ENCODE results near the gene CYTH1. TPM values are rescaled to one million over a fixed set of nuclear protein-coding genes. Genes with fewer than 3 reads are reported as not detected.

The CYTH1 gene
- total RNA-seq, 4 donors from 2014 or later, result 88.3 to 262 (median 109) TPM

DNA sequence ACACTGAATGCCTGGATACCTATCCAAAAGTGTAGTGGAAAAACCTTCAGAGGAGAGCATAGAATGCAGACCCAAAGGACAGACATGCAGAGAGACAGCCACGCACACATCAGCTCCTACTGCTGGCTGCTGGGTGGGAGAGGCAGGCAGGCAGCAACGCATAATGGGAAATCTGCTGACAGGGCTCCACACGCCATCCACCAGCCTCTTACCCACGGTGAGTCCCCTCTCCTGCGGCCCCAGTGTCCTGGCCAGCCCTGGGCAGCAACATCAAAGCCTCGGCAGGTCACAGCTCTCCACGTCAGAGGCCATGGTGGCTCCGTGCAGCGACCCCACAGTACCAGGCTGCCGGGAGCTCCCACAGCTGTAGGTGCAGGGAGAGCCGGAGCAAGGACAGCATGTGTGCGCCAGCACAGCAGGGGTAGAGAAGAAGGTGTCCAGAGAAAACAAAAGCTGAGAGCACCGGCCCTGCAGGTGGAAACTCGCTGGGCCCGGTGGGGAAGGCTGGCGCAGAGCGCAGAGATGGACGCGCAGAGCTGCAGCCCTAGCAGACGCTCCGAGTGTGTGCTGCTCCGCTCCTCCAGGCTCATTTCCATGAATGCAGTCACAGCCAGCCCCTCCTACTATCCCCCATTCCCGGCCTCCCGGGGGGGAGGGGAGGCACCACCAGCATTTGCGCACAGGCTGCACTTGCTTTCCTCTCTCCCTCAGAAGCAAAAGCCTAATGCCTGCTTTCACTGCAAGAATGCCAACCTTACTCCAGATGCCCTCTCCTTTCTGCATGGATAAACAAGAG is 58.9 kb downstream of the CYTH1 start:
- DNase-seq, result no peak

GRCh38 chr17:78722246-78722761 is 59.8 kb downstream of the CYTH1 start:
- Histone ChIP-seq H3K27me3 (no peaks in the 10 kb centered on the region), H3K36me3 (no peaks in the 10 kb centered on the region), H3K27ac (peak overlapping the region in 3 of 4 donors; percentile 18 to 63 (median 57)), H3K4me1 (peaks cover 0 to 86% (median 47%) of the 10 kb centered on the region in 4 donors), H3K4me3 (no peak overlapping the region), H3K9me3 (no peaks in the 10 kb centered on the region)
- no peak for TF ChIP-seq CTCF (IDR thresholded peaks at IDR 0.05)
- no peak for TF ChIP-seq POLR2A (IDR thresholded peaks at IDR 0.05)
- DNase-seq, result peak in 2 of 3 donors; percentile 57 to 74

More for the DNA sequence above, 58.9 kb downstream of the CYTH1 start:
- Histone ChIP-seq H3K4me1 (peaks cover 0 to 81% (median 42%) of the 10 kb centered on the region in 4 donors), H3K27me3 (no peaks in the 10 kb centered on the region), H3K27ac (peak overlapping the region in 3 of 4 donors; percentile 11 to 63 (median 48)), H3K9me3 (no peaks in the 10 kb centered on the region), H3K36me3 (peaks cover 0 to 6% (median 0%) of the 10 kb centered on the region in 3 donors), H3K4me3 (peak overlapping the region in 2 of 4 donors; percentile 20 to 41)
- TF ChIP-seq POLR2A (IDR thresholded peaks at IDR 0.05) (no peak), CTCF (IDR thresholded peaks at IDR 0.05) (no peak)

GRCh38 chr17:78719630-78720298 is 62.3 kb downstream of the CYTH1 start:
- DNase-seq, result no peak
- no peak overlapping the region for H3K4me3 ChIP-seq
- no peaks in the 10 kb centered on the region for H3K9me3 ChIP-seq
- TF ChIP-seq CTCF (IDR thresholded peaks at IDR 0.05) (no peak), POLR2A (IDR thresholded peaks at IDR 0.05) (no peak)
- no peaks in the 10 kb centered on the region for H3K27me3 ChIP-seq
- H3K36me3 ChIP-seq, result no peaks in the 10 kb centered on the region
- H3K27ac ChIP-seq, result no peak overlapping the region
- peaks cover 6 to 90% (median 60%) of the 10 kb centered on the region in 4 donors for H3K4me1 ChIP-seq

- DNase-seq, result no peak
- TF ChIP-seq POLR2A (IDR thresholded peaks at IDR 0.05) (no peak), CTCF (IDR thresholded peaks at IDR 0.05) (no peak)
- Histone ChIP-seq H3K27me3 (no peaks in the 10 kb centered on the region), H3K36me3 (no peaks in the 10 kb centered on the region), H3K27ac (peak overlapping the region in 3 of 4 donors; percentile 25 to 53 (median 32)), H3K4me3 (no peak overlapping the region), H3K4me1 (peaks cover 6 to 85% (median 53%) of the 10 kb centered on the region in 4 donors), H3K9me3 (no peaks in the 10 kb centered on the region)
Measured at GRCh38 chr17:78718575-78719208, 63.4 kb downstream of the CYTH1 start.

GRCh38 chr17:78717431-78717980 is 64.6 kb downstream of the CYTH1 start:
- no peaks in the 10 kb centered on the region for H3K36me3 ChIP-seq
- no peaks in the 10 kb centered on the region for H3K9me3 ChIP-seq
- TF ChIP-seq POLR2A (IDR thresholded peaks at IDR 0.05), result no peak
- TF ChIP-seq CTCF (IDR thresholded peaks at IDR 0.05), result no peak
- H3K4me1 ChIP-seq, result peaks cover 6 to 79% (median 44%) of the 10 kb centered on the region in 4 donors
- H3K4me3 ChIP-seq, result peak overlapping the region; percentile 2 to 46 (median 36)
- no peaks in the 10 kb centered on the region for H3K27me3 ChIP-seq
- peak overlapping the region in 3 of 4 donors; percentile 48 to 62 (median 62) for H3K27ac ChIP-seq
- no peak for DNase-seq

Measured in Peyer's patch (tissue), 4 donors.